NCI-H510A (cell line): ENCODE measurements around the gene ROBO2.

Experiments
- DNase-seq: peaks from one replicate; lab custom pipeline; 2025; lab: John Stamatoyannopoulos, UW

ROBO2 gene

DNA sequence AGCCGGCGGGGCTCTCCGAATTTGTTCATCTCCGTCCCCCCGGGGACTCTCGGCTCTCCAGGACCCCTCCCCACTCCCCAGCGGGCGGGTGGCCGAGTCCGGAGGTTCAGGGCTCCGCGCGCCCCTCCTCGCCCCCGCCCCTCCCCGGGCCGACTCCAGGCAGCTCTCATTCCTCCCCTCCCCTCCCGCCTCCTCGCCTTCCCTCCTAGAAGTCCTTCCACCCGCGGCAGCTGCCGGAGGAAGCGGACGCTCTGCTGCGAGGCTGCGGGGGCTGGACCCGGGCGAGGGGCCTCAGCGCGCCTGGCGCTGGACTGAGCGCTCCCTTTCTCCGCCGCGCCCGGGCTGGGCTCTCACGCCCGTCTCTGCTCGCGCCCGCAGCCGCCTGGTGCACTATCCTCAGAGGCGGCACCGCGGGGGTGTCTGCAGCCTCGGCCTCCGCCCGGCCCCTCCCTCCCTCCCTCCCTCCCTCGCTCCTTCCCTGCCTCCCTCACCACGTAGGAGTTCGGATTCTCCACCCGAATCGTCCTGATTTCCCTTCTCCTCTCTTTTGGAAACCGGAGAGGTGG lies at the start of gene ROBO2:
Gene ROBO2 (plus strand): TSS at position 494 of the 566 bp plus-strand sequence. CDS start 687 bp downstream, outside the sequence.
- DNase-seq, result peak; percentile 76

DNA sequence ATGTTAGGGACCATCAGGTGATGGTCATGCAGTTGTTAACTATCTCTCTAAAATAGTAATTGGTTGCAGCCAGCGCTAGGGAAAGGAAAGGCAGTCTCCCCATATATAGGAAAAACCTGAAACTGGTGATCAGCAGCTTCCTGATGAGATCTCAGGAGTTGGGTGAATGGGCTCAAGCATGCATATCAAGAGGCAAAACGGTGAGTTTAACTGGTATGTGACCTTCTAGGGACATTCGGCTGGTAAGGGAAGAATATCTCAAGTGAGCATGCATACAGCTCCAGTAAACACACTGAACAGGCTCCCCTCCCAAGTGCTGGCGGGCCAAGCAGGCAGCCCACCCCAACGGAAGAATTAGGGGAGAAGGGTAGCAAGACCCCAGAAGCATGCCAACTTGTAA lies 49.3 kb upstream of the ROBO2 start:
- no peak for DNase-seq

- DNase-seq, result no peak
These were observed 48.7 kb upstream of the ROBO2 start for GRCh38 chr3:76991165-76991564.

DNA sequence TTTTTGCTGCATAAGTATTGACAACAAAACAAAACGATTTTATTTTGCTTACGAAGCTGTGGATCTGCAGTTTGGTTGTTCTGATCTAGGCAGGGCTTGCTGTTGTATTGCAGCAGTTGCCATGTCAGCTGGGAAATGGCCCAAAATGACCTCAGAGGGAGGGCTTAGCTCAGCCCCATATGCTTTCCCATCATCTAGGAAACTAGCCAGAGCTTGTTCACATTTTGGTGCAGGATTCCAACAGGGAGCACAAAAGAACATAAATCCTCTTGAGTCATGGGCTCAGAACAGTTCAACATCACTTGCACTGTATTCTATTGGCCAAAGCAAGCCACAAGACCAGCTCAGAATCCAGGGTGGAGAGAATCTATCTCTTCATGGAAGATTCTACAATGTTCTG lies 42.2 kb upstream of the ROBO2 start:
- DNase-seq, result no peak

GRCh38 chr3:76998555-76998954 lies 41.3 kb upstream of the ROBO2 start:
- no peak for DNase-seq

DNA sequence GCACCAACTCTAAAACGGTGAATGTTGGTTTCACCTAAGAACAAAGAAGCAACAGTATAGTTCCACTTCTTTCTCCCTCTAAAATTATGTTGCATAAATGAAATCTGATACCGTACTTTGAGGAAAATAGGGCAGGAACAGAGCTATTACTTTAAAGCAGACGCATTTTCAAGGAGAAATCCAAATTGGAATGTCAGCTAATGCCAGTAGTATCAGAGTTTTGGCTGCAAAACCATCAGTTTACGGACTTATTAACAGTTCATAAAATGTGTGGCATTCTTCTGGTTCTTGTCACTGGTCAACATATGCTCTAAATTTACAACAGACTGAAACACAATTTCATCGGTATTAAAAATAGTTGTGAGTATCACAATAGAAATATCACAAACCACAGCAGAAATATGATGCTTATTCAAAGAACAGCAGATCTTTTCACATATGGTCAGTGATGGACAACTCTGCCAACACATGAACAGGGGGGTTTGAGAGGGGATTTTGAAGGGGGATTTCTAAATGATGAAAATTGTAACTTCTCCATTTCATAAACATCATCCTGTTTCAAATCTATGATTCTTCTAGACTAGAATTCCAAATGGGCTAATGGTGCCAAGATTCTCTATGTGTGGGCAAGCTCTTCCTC lies 38.7 kb upstream of the ROBO2 start:
- DNase-seq, result no peak

GRCh38 chr3:77014226-77014625 lies 25.7 kb upstream of the ROBO2 start:
- no peak for DNase-seq

DNA sequence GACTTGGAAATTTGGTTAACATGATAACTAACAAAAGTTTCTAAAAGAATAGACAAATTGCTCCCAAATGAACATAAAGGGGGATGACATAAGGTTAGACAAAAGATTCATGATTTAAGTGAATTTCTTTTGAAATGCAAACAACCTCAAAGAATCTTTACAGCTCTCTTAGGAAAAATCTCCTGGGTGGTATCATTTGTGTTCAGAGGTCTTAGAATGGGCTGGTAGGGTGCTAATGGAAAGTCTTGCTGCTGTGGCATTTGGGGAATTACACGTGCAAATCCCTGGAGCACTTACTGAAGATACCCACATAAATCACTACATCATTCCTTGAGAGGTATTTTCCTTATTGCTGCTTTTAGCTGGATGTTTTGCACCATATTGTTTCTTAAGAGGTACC lies 14.4 kb upstream of the ROBO2 start:
- DNase-seq, result no peak

GRCh38 chr3:77026904-77027634 lies 12.8 kb upstream of the ROBO2 start:
- DNase-seq, result no peak

DNA sequence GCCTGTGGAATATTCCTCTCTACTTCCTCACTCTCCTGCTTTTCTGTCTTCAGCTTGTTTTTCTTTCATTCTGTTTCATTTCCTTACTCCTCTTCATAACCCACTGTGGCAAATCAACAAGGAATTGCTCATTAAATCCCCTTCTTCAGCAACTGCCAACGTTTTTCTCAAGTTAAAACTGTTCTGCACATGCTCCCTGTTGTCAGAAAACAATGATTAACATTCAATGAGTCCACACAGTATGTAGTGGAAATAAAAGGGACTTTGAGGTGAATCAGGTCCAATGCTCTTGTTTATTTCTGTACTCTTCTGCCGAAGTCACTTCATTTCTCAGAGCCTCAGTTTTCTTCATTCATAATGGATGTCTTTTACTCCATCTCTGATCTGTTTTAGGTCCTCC lies 11.9 kb upstream of the ROBO2 start:
- DNase-seq, result no peak

GRCh38 chr3:77038468-77038929 lies 1.4 kb upstream of the ROBO2 start:
- peak; percentile 66 for DNase-seq

- DNase-seq, result no peak
These were observed 831 bp upstream of the ROBO2 start for GRCh38 chr3:77038930-77039605.

- DNase-seq, result no peak
These were observed 317 bp downstream of the ROBO2 start for GRCh38 chr3:77040216-77040615.

- no peak for DNase-seq
These were observed 1.2 kb downstream of the ROBO2 start for GRCh38 chr3:77040926-77041722.

GRCh38 chr3:77041811-77042210 lies 1.9 kb downstream of the ROBO2 start:
- DNase-seq, result no peak

DNA sequence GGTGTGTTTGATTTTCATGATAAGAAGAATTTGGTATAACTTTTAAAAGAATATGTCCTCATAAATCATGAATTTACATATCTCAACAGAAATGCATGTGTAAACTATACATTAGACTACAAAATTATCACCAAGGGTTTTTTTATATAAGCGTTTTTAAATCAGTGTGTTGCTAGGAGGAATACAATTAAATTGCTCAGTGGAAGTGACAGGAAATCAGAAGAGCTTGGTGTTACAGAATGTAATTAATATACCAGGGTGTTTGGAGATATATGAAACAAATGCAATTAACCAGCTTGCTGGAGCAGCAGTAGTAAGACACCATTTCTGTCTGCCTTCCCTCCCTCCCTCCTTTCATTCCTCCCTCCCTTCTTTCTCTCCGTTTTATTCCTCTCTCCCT lies 2.4 kb downstream of the ROBO2 start:
- DNase-seq, result no peak

DNA sequence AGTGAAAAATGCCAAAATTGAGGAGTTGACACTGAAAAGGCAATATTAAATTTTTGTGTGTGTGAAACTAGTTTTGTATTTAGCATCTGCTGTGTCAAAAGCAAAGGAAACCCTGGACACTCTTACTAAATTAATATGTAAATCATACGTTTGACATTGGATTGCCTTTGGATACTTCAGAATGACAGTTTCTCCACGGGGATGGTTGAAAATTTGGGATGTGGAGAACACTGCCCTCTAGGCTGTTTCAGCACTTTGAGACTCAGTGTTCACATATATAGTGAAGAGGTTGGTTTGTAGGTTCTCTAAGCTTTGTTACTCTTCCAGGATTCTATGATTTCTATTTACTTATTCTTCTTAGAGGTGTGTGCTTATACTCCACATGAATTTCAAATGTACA lies 3.0 kb downstream of the ROBO2 start:
- no peak for DNase-seq

DNA sequence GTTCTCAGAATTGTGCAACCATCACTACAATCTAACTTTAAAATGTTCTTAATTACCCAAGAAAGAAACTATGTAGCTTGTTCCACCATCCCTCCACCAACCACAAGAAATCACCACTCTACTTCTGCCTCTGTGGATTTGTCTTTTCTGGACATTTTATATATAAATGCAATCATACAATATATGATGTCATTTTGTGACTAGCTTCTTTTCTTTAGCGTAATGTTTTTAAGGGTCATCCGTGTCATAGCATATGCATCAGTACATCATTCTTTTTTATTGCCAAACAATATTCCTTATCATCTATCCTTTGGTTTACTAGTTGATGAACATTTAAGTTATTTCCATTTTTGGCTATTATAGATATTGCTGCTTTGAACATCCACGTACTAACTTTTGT lies 5.8 kb downstream of the ROBO2 start:
- no peak for DNase-seq

DNA sequence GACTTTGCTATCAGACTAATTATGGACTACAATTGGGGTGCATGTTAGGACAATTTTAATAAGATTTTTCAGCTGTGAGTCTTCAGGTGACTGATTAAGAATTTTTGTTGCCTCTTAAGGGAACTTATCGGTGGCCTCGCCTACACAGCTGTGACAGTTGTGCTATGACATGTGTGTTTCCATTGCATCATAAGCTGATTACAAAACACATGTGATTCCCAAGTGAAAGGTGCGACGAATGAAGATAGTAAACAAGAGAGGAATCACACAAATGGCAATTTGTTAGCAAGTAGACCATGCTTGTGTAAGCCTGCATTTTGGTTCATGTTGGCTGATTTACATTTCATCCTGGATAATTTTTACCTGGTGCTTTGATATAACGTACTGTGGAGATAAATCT lies 8.3 kb downstream of the ROBO2 start:
- no peak for DNase-seq

DNA sequence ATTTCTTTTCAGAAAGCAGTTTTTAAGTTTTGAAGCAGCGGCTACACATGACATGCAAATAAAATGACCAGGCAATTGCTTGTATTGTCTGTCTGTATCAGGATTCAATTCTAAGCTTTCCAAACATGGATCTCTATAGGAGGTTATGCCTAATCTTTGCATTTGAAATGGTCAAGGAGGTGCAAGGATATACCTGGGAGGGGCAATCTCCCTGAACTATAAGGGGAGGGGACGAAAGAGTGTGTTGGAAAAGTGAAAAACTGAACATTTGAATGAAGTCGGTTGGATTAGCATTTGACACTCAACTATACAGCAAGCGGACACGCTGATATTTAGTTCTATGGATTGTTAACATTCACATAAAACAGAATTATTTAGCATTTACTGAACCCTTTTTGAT lies 11.7 kb downstream of the ROBO2 start:
- no peak for DNase-seq

DNA sequence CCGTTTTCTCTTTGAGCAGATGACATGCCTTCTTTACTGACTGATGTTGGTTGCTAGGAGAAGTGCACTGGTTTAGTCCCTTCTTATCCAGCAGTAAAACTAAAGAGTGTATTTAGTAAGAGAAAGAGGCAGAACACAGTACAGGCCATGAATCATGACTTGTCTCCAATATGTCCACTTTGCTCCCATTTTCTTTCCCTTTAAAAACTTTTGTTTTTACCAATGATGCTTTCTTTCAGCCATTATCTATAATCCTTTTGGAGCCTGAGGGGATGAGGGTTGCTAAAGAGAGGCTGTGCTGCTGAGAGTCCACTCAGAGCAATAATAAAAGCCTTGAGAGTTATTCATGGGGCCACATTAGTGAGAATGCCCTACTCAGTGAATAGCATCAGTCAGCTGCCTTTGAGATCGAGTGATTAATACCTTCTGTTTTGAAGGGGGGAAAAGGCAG lies 12.2 kb downstream of the ROBO2 start:
- no peak for DNase-seq
